Muscle layer of duodenum (tissue), 2 donors: ENCODE measurements around the gene ARMH3.
"Not testable (repeated sequence)": the region's sequence is repeated elsewhere in the genome, so short reads cannot be mapped to it uniquely, and the experiment has no call there.

Source experiments
- H3K27ac ChIP-seq: one replicate; pipeline ENCODE4 v1.7.0; 2013; ENCODE audit warnings: mild to moderate bottlenecking, low read length
- H3K27me3 ChIP-seq: one replicate; pipeline ENCODE4 v1.7.0; 2013; ENCODE audit warnings: low read depth, mild to moderate bottlenecking, control low read depth, low read length
- H3K36me3 ChIP-seq, 2 donors: one replicate each; pipeline ENCODE4 v1.7.0; 2013; ENCODE audit warnings: low read length in 2 of 2, control low read depth in 1 of 2, mild to moderate bottlenecking in 1 of 2; ENCODE audit not compliant: insufficient read depth in 2 of 2, control insufficient read depth in 1 of 2
- H3K4me1 ChIP-seq, 2 donors: one replicate each; pipeline ENCODE4 v1.7.0; 2013; ENCODE audit warnings: low read length in 2 of 2, mild to moderate bottlenecking in 2 of 2, control low read depth in 1 of 2, moderate library complexity in 1 of 2; ENCODE audit not compliant: insufficient read depth in 2 of 2, control insufficient read depth in 1 of 2
- H3K4me3 ChIP-seq, 2 donors: one replicate each; pipeline ENCODE4 v1.7.0; 2013; ENCODE audit warnings: low read length in 2 of 2, low read depth in 1 of 2, mild to moderate bottlenecking in 1 of 2
- H3K9me3 ChIP-seq, 2 donors: one replicate each; pipeline ENCODE4 v1.7.0; 2013; ENCODE audit warnings: low read length in 2 of 2, control low read depth in 1 of 2, mild to moderate bottlenecking in 1 of 2; ENCODE audit not compliant: control insufficient read depth in 1 of 2
- donor health status: healthy.

Gene ARMH3

GRCh38 chr10:102007796-102008195 lies 48.2 kb downstream of the ARMH3 start:
- Histone ChIP-seq H3K4me1 (peaks cover 0 to 4% of the 10 kb centered on the region in 2 donors), H3K9me3 (no peaks in the 10 kb centered on the region), H3K4me3 (no peak overlapping the region), H3K36me3 (peaks cover 21 to 28% of the 10 kb centered on the region in 2 donors), H3K27ac (no peak overlapping the region), H3K27me3 (no peaks in the 10 kb centered on the region)

- H3K4me1 ChIP-seq, H3K27me3 ChIP-seq, H3K9me3 ChIP-seq, H3K4me3 ChIP-seq, H3K27ac ChIP-seq: not testable (repeated sequence)
- H3K36me3 ChIP-seq, result peaks cover 14 to 28% of the 10 kb centered on the region in 2 donors
These were observed 48.9 kb downstream of the ARMH3 start for GRCh38 chr10:102007031-102007430.

- no peaks in the 10 kb centered on the region for H3K27me3 ChIP-seq
- peaks cover 20 to 22% of the 10 kb centered on the region in 2 donors for H3K36me3 ChIP-seq
- H3K4me3 ChIP-seq, result no peak overlapping the region
- no peak overlapping the region for H3K27ac ChIP-seq
- peaks cover 0 to under 1% of the 10 kb centered on the region in 2 donors for H3K4me1 ChIP-seq
- H3K9me3 ChIP-seq, result no peaks in the 10 kb centered on the region
These were observed 51.6 kb downstream of the ARMH3 start for GRCh38 chr10:102004376-102004775.

GRCh38 chr10:102003541-102003940 lies 52.4 kb downstream of the ARMH3 start:
- Histone ChIP-seq H3K27ac (no peak overlapping the region), H3K9me3 (no peaks in the 10 kb centered on the region), H3K27me3 (no peaks in the 10 kb centered on the region), H3K4me1 (no peaks in the 10 kb centered on the region), H3K4me3 (no peak overlapping the region), H3K36me3 (peaks cover 16 to 22% of the 10 kb centered on the region in 2 donors)

GRCh38 chr10:102001435-102002068 lies 54.4 kb downstream of the ARMH3 start:
- H3K36me3 ChIP-seq, result peaks cover 16 to 22% of the 10 kb centered on the region in 2 donors
- no peaks in the 10 kb centered on the region for H3K9me3 ChIP-seq
- H3K27me3 ChIP-seq, result no peaks in the 10 kb centered on the region
- no peak overlapping the region for H3K4me3 ChIP-seq
- H3K27ac ChIP-seq, result no peak overlapping the region
- no peaks in the 10 kb centered on the region for H3K4me1 ChIP-seq

GRCh38 chr10:101997803-101998202 lies 58.2 kb downstream of the ARMH3 start:
- Histone ChIP-seq H3K4me3 (no peak overlapping the region), H3K9me3 (no peaks in the 10 kb centered on the region), H3K27me3 (no peaks in the 10 kb centered on the region), H3K36me3 (peaks cover 20 to 46% of the 10 kb centered on the region in 2 donors), H3K27ac (no peak overlapping the region), H3K4me1 (no peaks in the 10 kb centered on the region)

- H3K27me3 ChIP-seq, result no peaks in the 10 kb centered on the region
- H3K9me3 ChIP-seq, result no peaks in the 10 kb centered on the region
- peaks cover 38 to 50% of the 10 kb centered on the region in 2 donors for H3K36me3 ChIP-seq
- H3K4me1 ChIP-seq, result no peaks in the 10 kb centered on the region
- no peak overlapping the region for H3K27ac ChIP-seq
- no peak overlapping the region for H3K4me3 ChIP-seq
These were observed 60.4 kb downstream of the ARMH3 start for GRCh38 chr10:101995451-101996063.

GRCh38 chr10:101993651-101994200 lies 62.2 kb downstream of the ARMH3 start:
- H3K4me1 ChIP-seq, result no peaks in the 10 kb centered on the region
- peaks cover 43 to 63% of the 10 kb centered on the region in 2 donors for H3K36me3 ChIP-seq
- no peak overlapping the region for H3K27ac ChIP-seq
- H3K9me3 ChIP-seq, result no peaks in the 10 kb centered on the region
- no peak overlapping the region for H3K4me3 ChIP-seq
- no peaks in the 10 kb centered on the region for H3K27me3 ChIP-seq

GRCh38 chr10:101993221-101993620 lies 62.8 kb downstream of the ARMH3 start:
- Histone ChIP-seq H3K4me1 (no peaks in the 10 kb centered on the region), H3K4me3 (no peak overlapping the region), H3K9me3 (no peaks in the 10 kb centered on the region), H3K36me3 (peaks cover 43 to 68% of the 10 kb centered on the region in 2 donors), H3K27me3 (no peaks in the 10 kb centered on the region), H3K27ac (no peak overlapping the region)

- Histone ChIP-seq H3K9me3 (no peaks in the 10 kb centered on the region), H3K4me3 (no peak overlapping the region), H3K27me3 (no peaks in the 10 kb centered on the region), H3K36me3 (peaks cover 27 to 65% of the 10 kb centered on the region in 2 donors), H3K27ac (no peak overlapping the region), H3K4me1 (peaks cover 0 to 3% of the 10 kb centered on the region in 2 donors)
These were observed 68.8 kb downstream of the ARMH3 start for GRCh38 chr10:101987136-101987535.

GRCh38 chr10:101986624-101986971 lies 69.4 kb downstream of the ARMH3 start:
- peaks cover 22 to 59% of the 10 kb centered on the region in 2 donors for H3K36me3 ChIP-seq
- no peaks in the 10 kb centered on the region for H3K27me3 ChIP-seq
- H3K4me3 ChIP-seq, result no peak overlapping the region
- H3K27ac ChIP-seq, result peak overlapping the region; percentile 34
- H3K4me1 ChIP-seq, result peaks cover 0 to 3% of the 10 kb centered on the region in 2 donors
- H3K9me3 ChIP-seq, result no peaks in the 10 kb centered on the region
